HepG2 (cell line): ENCODE results near the gene COL18A1. TPM values are rescaled to one million over a fixed set of nuclear protein-coding genes. Genes with fewer than 3 reads are reported as not detected.

Experiments used
- ATAC-seq: fragments of 200-7000 bp; cut with Tn5 transposase; 3 replicates; pipeline ENCODE4 v1.9.1; 2020; ENCODE audit warnings: mild to moderate bottlenecking, moderate library complexity
- BruUV-seq: library from RNA; stranded (reverse); fragments of 400-500 nt; replicated peaks from 2 replicates; lab custom pipeline; 2021; lab: Mats Ljungman, UMichigan
- CTCF ChIA-PET: fragments of 300-600 bp; formaldehyde crosslinking; extraction: SDS; loops from one replicate; lab custom pipeline; 2021; ENCODE audit warnings: low total read pairs, inconsistent platforms, low intra/inter-chr PET ratio; lab: Yijun Ruan, JAX
- POLR2A ChIA-PET: fragments of 350-600 bp; sonication (Branson Sonifier 250); formaldehyde crosslinking; loops from one replicate; lab custom pipeline; 2020; ENCODE audit warnings: antibody characterized with exemption, inconsistent platforms; lab: Yijun Ruan, JAX
- DNase-seq: peaks from one replicate; pipeline ENCODE4 v3.0.0-alpha.2; 2015; ENCODE audit warnings: low spot score
- FAIRE-seq: peaks from 3 replicates; lab custom pipeline; 2011; peaks lifted over from hg19 to GRCh38; lab: Jason Lieb, UNC
- H2AFZ ChIP-seq: one replicate; pipeline ENCODE4 v1.6.1; 2011; ENCODE audit warnings: low read length, inconsistent platforms
- H3K27ac ChIP-seq: fragments of 300-600 bp; 3 replicates; pipeline ENCODE4 v1.8.0; 2011; ENCODE audit warnings: mixed run types, mild to moderate bottlenecking, mixed read lengths, low read length, inconsistent platforms; ENCODE audit not compliant: insufficient read depth; ENCODE audit errors: extremely low read length
- H3K27me3 ChIP-seq, 2 experiments: fragments of 200-600 bp in 1 of 2; 2 replicates in 1 of 2; 3 replicates in 1 of 2; pipeline versions ENCODE4 v1.6.0 to v1.8.0; 2011; ENCODE audit warnings: low read length in 2 of 2, mild to moderate bottlenecking in 2 of 2, moderate library complexity in 2 of 2, inconsistent platforms in 1 of 2; ENCODE audit not compliant: insufficient read depth in 2 of 2, control insufficient read depth in 1 of 2
- H3K36me3 ChIP-seq, 2 experiments: fragments of 200-600 bp in 1 of 2; replicated peaks in 1 of 2; 2 replicates in 1 of 2; 3 replicates in 1 of 2; pipeline versions ENCODE4 v1.5.1 to v1.8.0; 2011; ENCODE audit warnings: low read length in 2 of 2, inconsistent platforms in 1 of 2; ENCODE audit not compliant: insufficient read depth in 2 of 2, control insufficient read depth in 1 of 2
- H3K4me1 ChIP-seq: 2 replicates; pipeline ENCODE4 v1.5.1; 2012; ENCODE audit warnings: low read length, inconsistent platforms; ENCODE audit not compliant: insufficient read depth
- H3K4me2 ChIP-seq: 2 replicates; pipeline ENCODE4 v1.6.0; 2011; ENCODE audit warnings: low read depth, low read length, inconsistent platforms
- H3K4me3 ChIP-seq, 3 experiments: fragments of 200-600 bp in 1 of 3; sonication (generic), shearing (Covaris generic) in 1 of 3; replicated peaks in 1 of 3; 2 replicates each; pipeline ENCODE4 v1.5.1; 2011 to 2016; ENCODE audit warnings: low read length in 3 of 3, inconsistent platforms in 2 of 3, low read depth in 2 of 3, mild to moderate bottlenecking in 2 of 3, control low read depth in 1 of 3, mixed read lengths in 1 of 3; ENCODE audit not compliant: insufficient read depth in 1 of 3
- H3K79me2 ChIP-seq: one replicate; pipeline ENCODE4 v1.6.1; 2011; ENCODE audit warnings: low read length, inconsistent platforms; ENCODE audit not compliant: insufficient read depth
- H3K9ac ChIP-seq: 2 replicates; pipeline ENCODE4 v1.6.0; 2011; ENCODE audit warnings: mild to moderate bottlenecking, low read depth, low read length, inconsistent platforms; ENCODE audit not compliant: insufficient read depth
- H3K9me3 ChIP-seq: 2 replicates; pipeline ENCODE4 v1.5.1; 2012; ENCODE audit warnings: mild to moderate bottlenecking, low read length
- H4K20me1 ChIP-seq: 2 replicates; pipeline ENCODE4 v1.6.0; 2011; ENCODE audit warnings: inconsistent platforms, mild to moderate bottlenecking, low read length, moderate library complexity; ENCODE audit not compliant: insufficient read depth
- ATRX ChIP-seq: sonication (generic); formaldehyde crosslinking; IDR thresholded peaks from 2 replicates; pipeline ENCODE4 v1.4.0; 2020; ENCODE audit warnings: missing genetic modification reagents, borderline replicate concordance
- HOXD1 ChIP-seq: sonication (generic); formaldehyde crosslinking; IDR thresholded peaks from 2 replicates; pipeline ENCODE4 v1.5.0; 2020; ENCODE audit warnings: missing genetic modification reagents
- KLF11 ChIP-seq: IDR thresholded peaks from 2 replicates; pipeline ENCODE4 v1.6.1; 2016; ENCODE audit warnings: missing compliant biosample characterization
- PHF8 ChIP-seq: sonication (generic); formaldehyde crosslinking; IDR thresholded peaks from 2 replicates; pipeline ENCODE4 v1.5.0; 2020; ENCODE audit warnings: missing genetic modification reagents
- POLR2AphosphoS5 ChIP-seq: IDR thresholded peaks from 2 replicates; pipeline ENCODE4 v1.6.1; 2012; ENCODE audit warnings: low read depth, low read length
- SCMH1 ChIP-seq: sonication (generic); formaldehyde crosslinking; IDR thresholded peaks from 2 replicates; pipeline ENCODE4 v1.9.0; 2021; ENCODE audit warnings: missing genetic modification reagents, mild to moderate bottlenecking, borderline replicate concordance
- SMC3 ChIP-seq: IDR thresholded peaks from 2 replicates; pipeline ENCODE4 v1.6.1; 2011; ENCODE audit warnings: low read length, improper control_type of control experiment
- SNAI1 ChIP-seq: sonication (generic); formaldehyde crosslinking; IDR thresholded peaks from 2 replicates; pipeline ENCODE4 v1.5.0; 2020; ENCODE audit warnings: mild to moderate bottlenecking, missing genetic modification reagents, borderline replicate concordance
- STAT5B ChIP-seq: sonication (generic); formaldehyde crosslinking; IDR thresholded peaks from 2 replicates; pipeline ENCODE4 v1.4.0; 2020; ENCODE audit warnings: missing genetic modification reagents
- TEAD3 ChIP-seq: optimal IDR thresholded peaks from 2 replicates; pipeline ENCODE3; 2016; ENCODE audit warnings: borderline replicate concordance
- ZNF232 ChIP-seq: sonication (generic); formaldehyde crosslinking; IDR thresholded peaks from 2 replicates; pipeline ENCODE4 v1.4.0; 2020; ENCODE audit warnings: missing genetic modification reagents, borderline replicate concordance
- ZNF501 ChIP-seq: sonication (generic); formaldehyde crosslinking; IDR thresholded peaks from 2 replicates; pipeline ENCODE4 v1.5.1; 2020; ENCODE audit warnings: mild to moderate bottlenecking, moderate library complexity, missing genetic modification reagents
- ZNF597 ChIP-seq: sonication (generic); formaldehyde crosslinking; IDR thresholded peaks from 2 replicates; pipeline ENCODE4 v1.5.0; 2020; ENCODE audit warnings: missing genetic modification reagents
- ZNF773 ChIP-seq: sonication (generic); formaldehyde crosslinking; IDR thresholded peaks from 2 replicates; pipeline ENCODE4 v1.4.0; 2020; ENCODE audit warnings: missing genetic modification reagents, borderline replicate concordance
- ZNF841 ChIP-seq: sonication (generic); formaldehyde crosslinking; IDR thresholded peaks from 2 replicates; pipeline ENCODE4 v1.8.1; 2023; ENCODE audit warnings: missing genetic modification reagents, borderline replicate concordance
- WGBS: methylation state at CpG from one replicate; pipeline ENCODE4 v1.1.6; 2017; ENCODE audit warnings: low lambda C conversion rate; 5-methylcytosine and 5-hydroxymethylcytosine counted together
- in situ Hi-C: cut with HindIII; loops from 2 replicates; pipeline ENCODE4 v1.10.0; 2017; ENCODE audit warnings: low pct_unique_long_range_greater_than_20kb; ENCODE audit not compliant: extremely low pct_ligation_motif_present
- intact Hi-C: fragments of 100-400 bp; cut with micrococcal nuclease; formaldehyde crosslinking; loops from one replicate; pipeline ENCODE4 v1.10.0; 2022; ENCODE audit not compliant: unreplicated experiment
- polyA plus RNA-seq, 8 experiments: library from polyadenylated mRNA; depleted of rRNA in 3 of 8; stranded (reverse) in 7 of 8; unstranded in 1 of 8; fragments of >200 nt; fragmentation: Illumina TruSeq in 4 of 8; extraction: Trizol in 4 of 8; gene quantifications; 2 replicates each; pipeline versions ENCODE4 v1.2.1 to v1.2.3, GENCODE V29; 2011 to 2016; ENCODE audit warnings: low read depth in 4 of 8, missing spikeins in 1 of 8, mixed read lengths in 1 of 8; ENCODE audit not compliant: insufficient read depth in 1 of 8
- total RNA-seq, 5 experiments: library from RNA; depleted of rRNA; stranded (reverse); fragments of >200 nt; fragmentation: Illumina TruSeq; extraction: Trizol; gene quantifications; 2 replicates each; pipeline ENCODE4 v1.2.3, GENCODE V29; 2016; ENCODE audit warnings: low read depth in 1 of 5

The COL18A1 gene
- total and polyA plus RNA-seq, 2 of the 13 experiments (the other 11 are each of a cell fraction or from before 2014, with no cell fraction given) = 79.0 to 102 TPM

GRCh38 chr21:45377866-45378257 is 27.1 kb upstream of the COL18A1 start:
- ChIA-PET CTCF (no interaction called here), POLR2A (no interaction called here)
- H3K27me3 ChIP-seq = peaks cover 2 to 24% of the 10 kb centered on the region in 2 experiments
- H3K9me3 ChIP-seq = peaks cover 11% of the 10 kb centered on the region; the same call in 1 of the 2 replicates
- peaks cover 46% of the 10 kb centered on the region for H3K4me1 ChIP-seq
- H2AFZ ChIP-seq = no peak overlapping the region
- BruUV-seq = no TSS peak
- FAIRE-seq (no peak), DNase-seq (no peak), ATAC-seq (no peak)
- 0 out of 2 replicates have a peak overlapping the region, but pooled peaks have one; percentile 28 for H3K4me2 ChIP-seq
- intact Hi-C loops = no loop called here
- H3K27ac ChIP-seq = no peak overlapping the region
- in situ Hi-C loops = no loop called here
- WGBS = 46% methylated on average over 5 of the region's 5 CpGs
- no peaks in the 10 kb centered on the region for H3K36me3 ChIP-seq
- TF ChIP-seq ZNF841 (CRISPR knock-in tag) (no peak), SNAI1 (no peak), ZNF773 (CRISPR knock-in tag) (no peak), SMC3 (no peak), KLF11 (CRISPR knock-in tag) (no peak), SCMH1 (CRISPR knock-in tag) (no peak)
- no peaks in the 10 kb centered on the region for H3K79me2 ChIP-seq
- H3K4me3 ChIP-seq = no peak overlapping the region
- H4K20me1 ChIP-seq = no peaks in the 10 kb centered on the region
- H3K9ac ChIP-seq = no peak overlapping the region

DNA sequence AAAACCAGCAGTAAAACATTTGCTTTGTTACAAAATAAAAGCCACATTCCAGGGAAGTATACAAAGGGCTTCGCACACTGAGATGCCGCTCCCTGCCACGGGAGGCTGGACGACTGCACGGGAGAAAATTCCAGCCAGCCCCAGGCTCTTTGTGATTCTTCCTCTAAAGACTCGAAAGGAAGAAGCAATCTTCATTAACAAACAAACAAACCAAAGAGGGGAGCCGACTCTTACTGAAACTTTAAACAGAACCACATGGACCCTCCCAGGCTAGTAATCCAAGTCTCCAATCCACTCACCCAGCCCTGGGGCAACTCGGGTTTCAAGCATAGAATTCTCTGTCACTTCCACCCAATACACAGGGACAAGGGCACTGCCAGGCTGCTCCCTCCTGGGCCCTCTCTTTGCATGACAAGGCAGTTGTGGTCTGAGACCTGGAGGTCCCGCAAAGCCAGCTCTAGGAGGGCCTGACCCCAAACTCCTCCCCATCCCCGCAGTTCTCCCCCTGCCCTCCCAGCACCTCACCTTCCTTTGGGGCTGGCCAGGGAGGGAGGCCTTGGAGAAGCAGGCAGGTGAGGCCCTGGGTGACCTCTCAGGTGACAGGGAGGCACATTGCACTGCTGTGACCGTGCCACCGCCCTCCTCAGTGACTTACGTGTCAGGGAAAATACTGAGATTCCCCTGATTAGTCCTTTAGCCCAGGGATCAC is 26.6 kb upstream of the COL18A1 start:
- no peak for FAIRE-seq
- no TSS peak for BruUV-seq
- POLR2A ChIA-PET = no interaction called here

More for the DNA sequence above, 26.6 kb upstream of the COL18A1 start:
- no peak for DNase-seq
- in situ Hi-C loops = no loop called here
- Histone ChIP-seq H3K79me2 (no peaks in the 10 kb centered on the region), H2AFZ (no peak overlapping the region), H3K27me3 (peaks cover 2 to 24% of the 10 kb centered on the region in 2 experiments), H3K4me3 (no peak overlapping the region), H3K4me1 (peaks cover 46% of the 10 kb centered on the region), H3K9me3 (peaks cover 11% of the 10 kb centered on the region; the same call in 1 of the 2 replicates), H3K27ac (no peak overlapping the region), H3K9ac (no peak overlapping the region), H4K20me1 (no peaks in the 10 kb centered on the region), H3K36me3 (no peaks in the 10 kb centered on the region), H3K4me2 (peak overlapping the region; percentile 28; the same call in 1 of the 2 replicates)
- no peak for ATAC-seq
- under 1% methylated on average over 8 of the region's 13 CpGs for WGBS
- TF ChIP-seq PHF8 (CRISPR knock-in tag) (no peak), ZNF501 (CRISPR knock-in tag) (no peak), HOXD1 (CRISPR knock-in tag) (no peak), POLR2AphosphoS5 (no peak), ATRX (CRISPR knock-in tag) (no peak), STAT5B (no peak), ZNF597 (no peak), TEAD3 (CRISPR knock-in tag) (peak; percentile 52), ZNF232 (CRISPR knock-in tag) (no peak)
- intact Hi-C loops = no loop called here
- CTCF ChIA-PET = no interaction called here
